OCI-LY3 (cell line): ENCODE results near the gene SEMA5A.

Experiments used
- H2AFZ ChIP-seq: fragments of 200-600, 300-600 bp; shearing (Covaris generic); 2 replicates; pipeline ENCODE4 v1.6.0; 2014; ENCODE audit warnings: antibody characterized with exemption, low read depth, low read length
- H3K27ac ChIP-seq: fragments of 200-600, 300-600 bp; sonication (generic); 2 replicates; pipeline ENCODE4 v1.5.1; 2014; ENCODE audit warnings: mild to moderate bottlenecking, low read length, moderate library complexity, mixed read lengths
- H3K27me3 ChIP-seq: fragments of 200-600, 300-600 bp; sonication (generic); 2 replicates; pipeline ENCODE4 v1.6.1; 2014; ENCODE audit warnings: low read depth, low read length, mixed read lengths
- H3K36me3 ChIP-seq: fragments of 200-600, 300-600 bp; sonication (generic); replicated peaks from 2 replicates; pipeline ENCODE3; 2014; ENCODE audit warnings: low read depth, low read length, mixed read lengths
- H3K4me1 ChIP-seq: fragments of 300-600, 200-600 bp; sonication (generic); 2 replicates; pipeline ENCODE4 v1.6.1; 2014; ENCODE audit warnings: low read length, mixed read lengths
- H3K4me2 ChIP-seq: fragments of 200-600, 300-600 bp; sonication (generic); 2 replicates; pipeline ENCODE4 v1.6.1; 2014; ENCODE audit warnings: low read length, mixed read lengths
- H3K4me3 ChIP-seq: fragments of 300-600, 200-600 bp; sonication (generic); 2 replicates; pipeline ENCODE4 v1.5.1; 2014; ENCODE audit warnings: antibody characterized with exemption, mild to moderate bottlenecking, low read length, moderate library complexity
- H3K79me2 ChIP-seq: fragments of 300-600, 200-600 bp; shearing (Covaris generic); 2 replicates; pipeline ENCODE4 v1.6.1; 2014; ENCODE audit warnings: mild to moderate bottlenecking, low read length, mixed read lengths
- H3K9ac ChIP-seq: fragments of 300-600, 200-600 bp; shearing (Covaris generic); 2 replicates; pipeline ENCODE4 v1.6.0; 2014; ENCODE audit warnings: mild to moderate bottlenecking, low read length, moderate library complexity
- H3K9me3 ChIP-seq: fragments of 200-600, 300-600 bp; shearing (Covaris generic); 2 replicates; pipeline ENCODE4 v1.6.1; 2014; ENCODE audit warnings: low read length, mixed read lengths; ENCODE audit not compliant: insufficient read depth
- H4K20me1 ChIP-seq: fragments of 200-600, 300-600 bp; sonication (generic); 2 replicates; pipeline ENCODE4 v1.6.1; 2016; ENCODE audit warnings: low read length, mixed read lengths; ENCODE audit not compliant: insufficient read depth
- EZH2phosphoT487 ChIP-seq: fragments of 200-600 bp; shearing (Covaris generic); IDR thresholded peaks from 2 replicates; pipeline ENCODE4 v1.6.1; 2018; ENCODE audit warnings: antibody characterized with exemption, mixed run types, low read depth
- TF ChIP-seq, protein P1 (sequence below): fragments of 200-600, 300-600 bp; sonication (generic); IDR thresholded peaks from 2 replicates; pipeline ENCODE4 v1.5.1; 2014; ENCODE audit warnings: antibody characterized with exemption, low read length, low read depth

Gene SEMA5A

DNA sequence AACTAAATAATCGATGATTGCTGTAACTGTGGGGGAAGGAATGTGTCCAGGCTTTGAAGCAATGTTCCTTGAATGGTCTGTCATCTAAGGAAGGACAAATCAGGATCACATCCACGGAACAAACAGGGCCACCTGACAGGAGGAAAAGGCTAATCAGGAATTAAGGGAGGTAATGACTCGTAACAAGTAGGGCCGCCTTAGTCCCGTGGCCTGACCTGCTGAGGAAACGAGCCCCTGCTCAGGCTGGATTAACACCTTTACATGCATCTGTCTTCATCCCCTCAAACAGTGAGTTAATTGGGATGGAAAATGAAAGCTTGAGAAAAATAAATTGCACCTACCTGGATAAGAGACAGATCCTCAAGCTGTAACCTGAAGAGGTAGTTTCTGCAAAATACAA lies 227.8 kb downstream of the SEMA5A start:
- Histone ChIP-seq H3K27me3 (no peaks in the 10 kb centered on the region), H4K20me1 (no peaks in the 10 kb centered on the region), H3K27ac (no peak overlapping the region), H3K36me3 (no peaks in the 10 kb centered on the region), H2AFZ (no peak overlapping the region), H3K79me2 (no peaks in the 10 kb centered on the region), H3K4me2 (no peak overlapping the region), H3K9ac (no peak overlapping the region), H3K9me3 (no peaks in the 10 kb centered on the region), H3K4me3 (no peak overlapping the region), H3K4me1 (no peaks in the 10 kb centered on the region)
- no peak for TF ChIP-seq EZH2phosphoT487
- TF ChIP-seq, protein P1, sequence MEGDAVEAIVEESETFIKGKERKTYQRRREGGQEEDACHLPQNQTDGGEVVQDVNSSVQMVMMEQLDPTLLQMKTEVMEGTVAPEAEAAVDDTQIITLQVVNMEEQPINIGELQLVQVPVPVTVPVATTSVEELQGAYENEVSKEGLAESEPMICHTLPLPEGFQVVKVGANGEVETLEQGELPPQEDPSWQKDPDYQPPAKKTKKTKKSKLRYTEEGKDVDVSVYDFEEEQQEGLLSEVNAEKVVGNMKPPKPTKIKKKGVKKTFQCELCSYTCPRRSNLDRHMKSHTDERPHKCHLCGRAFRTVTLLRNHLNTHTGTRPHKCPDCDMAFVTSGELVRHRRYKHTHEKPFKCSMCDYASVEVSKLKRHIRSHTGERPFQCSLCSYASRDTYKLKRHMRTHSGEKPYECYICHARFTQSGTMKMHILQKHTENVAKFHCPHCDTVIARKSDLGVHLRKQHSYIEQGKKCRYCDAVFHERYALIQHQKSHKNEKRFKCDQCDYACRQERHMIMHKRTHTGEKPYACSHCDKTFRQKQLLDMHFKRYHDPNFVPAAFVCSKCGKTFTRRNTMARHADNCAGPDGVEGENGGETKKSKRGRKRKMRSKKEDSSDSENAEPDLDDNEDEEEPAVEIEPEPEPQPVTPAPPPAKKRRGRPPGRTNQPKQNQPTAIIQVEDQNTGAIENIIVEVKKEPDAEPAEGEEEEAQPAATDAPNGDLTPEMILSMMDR: no peak

DNA sequence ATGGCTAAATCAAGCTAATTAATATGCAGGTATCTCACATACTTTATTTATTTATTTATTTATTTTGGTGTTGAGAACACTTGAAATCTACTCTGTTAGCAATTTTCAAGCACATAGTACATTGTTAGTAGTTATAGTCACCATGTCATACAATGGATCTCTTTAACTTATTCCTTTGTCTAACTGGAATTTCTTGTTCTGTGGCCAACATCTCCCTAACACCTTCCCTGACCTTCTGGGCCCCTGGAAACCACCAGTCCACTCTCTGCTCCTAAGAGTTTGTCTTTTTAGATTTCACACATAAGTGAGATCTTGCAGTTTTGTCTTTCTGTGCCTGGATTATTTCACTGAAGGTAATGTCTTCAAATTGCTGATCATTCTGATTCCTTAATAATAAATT lies 229.1 kb downstream of the SEMA5A start:
- H3K4me1 ChIP-seq: no peaks in the 10 kb centered on the region
- H2AFZ ChIP-seq: no peak overlapping the region
- H3K4me3 ChIP-seq: no peak overlapping the region
- H3K79me2 ChIP-seq: no peaks in the 10 kb centered on the region
- H3K36me3 ChIP-seq: no peaks in the 10 kb centered on the region
- H3K4me2 ChIP-seq: no peak overlapping the region
- no peaks in the 10 kb centered on the region for H4K20me1 ChIP-seq
- H3K27ac ChIP-seq: no peak overlapping the region
- no peaks in the 10 kb centered on the region for H3K27me3 ChIP-seq
- no peaks in the 10 kb centered on the region for H3K9me3 ChIP-seq
- H3K9ac ChIP-seq: no peak overlapping the region
- no peak for TF ChIP-seq EZH2phosphoT487
- TF ChIP-seq, protein P1: no peak

DNA sequence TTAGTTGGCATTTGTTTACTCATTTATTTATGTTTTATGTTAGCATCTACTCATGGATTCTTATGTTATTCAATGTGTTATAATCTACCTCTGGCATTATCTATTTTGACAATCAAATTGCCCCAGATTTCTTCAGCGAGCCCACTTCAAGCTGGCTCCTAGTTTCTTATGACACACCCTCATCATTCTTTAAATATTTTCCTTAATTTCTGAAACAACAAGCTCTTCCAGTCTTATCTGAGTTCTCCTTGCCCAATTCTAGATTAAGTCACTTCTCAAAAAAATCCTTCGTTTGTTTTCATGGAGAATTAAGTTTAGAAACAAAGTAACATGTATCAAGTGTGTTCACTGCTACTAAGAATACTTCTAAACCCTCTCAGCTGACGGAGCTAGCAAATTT lies 229.8 kb downstream of the SEMA5A start:
- H3K27ac ChIP-seq: no peak overlapping the region
- no peak overlapping the region for H2AFZ ChIP-seq
- H3K79me2 ChIP-seq: no peaks in the 10 kb centered on the region

DNA sequence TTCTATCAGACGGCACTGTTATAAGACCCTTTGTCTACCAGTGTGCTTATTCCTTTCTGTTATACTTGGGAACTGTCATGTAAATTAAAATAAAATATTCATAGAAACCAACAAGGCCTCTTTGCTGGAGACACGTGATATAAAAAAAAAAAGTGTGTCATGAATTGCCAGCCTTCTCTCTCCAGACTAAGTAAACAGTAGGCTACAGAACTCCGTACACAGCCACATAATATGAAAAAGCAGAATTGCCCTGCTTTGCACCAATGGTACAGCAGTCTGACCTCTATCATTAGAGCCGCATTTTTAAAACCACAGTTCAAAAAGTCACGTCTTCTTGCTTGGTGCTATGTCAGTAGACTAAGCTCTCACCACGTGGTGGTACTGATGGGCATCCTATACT lies 231.3 kb downstream of the SEMA5A start:
- Histone ChIP-seq H3K4me2 (no peak overlapping the region), H3K36me3 (no peaks in the 10 kb centered on the region), H4K20me1 (no peaks in the 10 kb centered on the region), H3K4me3 (no peak overlapping the region), H3K27me3 (no peaks in the 10 kb centered on the region), H3K79me2 (no peaks in the 10 kb centered on the region), H3K27ac (no peak overlapping the region), H2AFZ (no peak overlapping the region), H3K4me1 (no peaks in the 10 kb centered on the region), H3K9ac (no peak overlapping the region), H3K9me3 (no peaks in the 10 kb centered on the region)
- TF ChIP-seq, protein P1: no peak
- TF ChIP-seq EZH2phosphoT487: no peak

More for the DNA sequence above, 229.8 kb downstream of the SEMA5A start:
- Histone ChIP-seq H3K4me3 (no peak overlapping the region), H4K20me1 (no peaks in the 10 kb centered on the region), H3K36me3 (no peaks in the 10 kb centered on the region), H3K9ac (no peak overlapping the region), H3K27me3 (no peaks in the 10 kb centered on the region), H3K4me2 (no peak overlapping the region), H3K9me3 (no peaks in the 10 kb centered on the region), H3K4me1 (no peaks in the 10 kb centered on the region)
- TF ChIP-seq, protein P1: no peak
- TF ChIP-seq EZH2phosphoT487: no peak
